NCI-H1694 (cell line): ENCODE measurements around the gene HES4.

Experiments used
- DNase-seq: peaks from one replicate; lab custom pipeline; 2025; lab: John Stamatoyannopoulos, UW

Gene HES4, protein sequence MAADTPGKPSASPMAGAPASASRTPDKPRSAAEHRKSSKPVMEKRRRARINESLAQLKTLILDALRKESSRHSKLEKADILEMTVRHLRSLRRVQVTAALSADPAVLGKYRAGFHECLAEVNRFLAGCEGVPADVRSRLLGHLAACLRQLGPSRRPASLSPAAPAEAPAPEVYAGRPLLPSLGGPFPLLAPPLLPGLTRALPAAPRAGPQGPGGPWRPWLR

DNA sequence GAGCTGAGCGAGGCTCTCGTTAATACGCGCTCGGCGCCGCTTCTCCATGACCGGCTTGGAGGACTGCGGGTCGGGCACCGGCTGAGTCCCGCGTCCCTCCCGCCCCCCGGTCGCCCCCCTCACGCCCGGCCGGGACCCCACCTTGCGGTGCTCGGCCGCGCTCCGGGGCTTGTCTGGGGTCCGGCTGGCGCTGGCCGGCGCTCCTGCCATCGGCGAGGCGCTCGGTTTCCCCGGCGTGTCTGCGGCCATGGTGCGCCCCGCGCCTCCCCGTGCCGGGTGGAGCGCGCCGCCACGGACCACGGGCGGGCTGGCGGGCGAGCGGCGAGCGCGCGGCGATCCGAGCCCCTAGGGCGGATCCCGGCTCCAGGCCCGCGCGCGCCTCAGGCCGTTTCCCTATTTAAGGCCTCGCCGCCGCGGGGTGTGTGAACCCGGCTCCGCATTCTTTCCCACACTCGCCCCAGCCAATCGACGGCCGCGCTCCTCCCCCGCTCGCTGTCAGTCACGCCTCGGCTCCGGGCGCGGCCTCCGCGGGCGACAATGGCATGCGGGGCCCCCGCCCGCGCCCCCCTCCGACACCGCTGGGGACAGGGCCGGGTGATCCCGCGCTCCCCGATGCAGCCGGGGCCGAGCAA is at the start of gene HES4:
Gene HES4 (minus strand): TSS at position 373 of the 632 bp plus-strand sequence. CDS start 124 bp downstream, at position 249.
- peak; percentile 58 for DNase-seq

DNA sequence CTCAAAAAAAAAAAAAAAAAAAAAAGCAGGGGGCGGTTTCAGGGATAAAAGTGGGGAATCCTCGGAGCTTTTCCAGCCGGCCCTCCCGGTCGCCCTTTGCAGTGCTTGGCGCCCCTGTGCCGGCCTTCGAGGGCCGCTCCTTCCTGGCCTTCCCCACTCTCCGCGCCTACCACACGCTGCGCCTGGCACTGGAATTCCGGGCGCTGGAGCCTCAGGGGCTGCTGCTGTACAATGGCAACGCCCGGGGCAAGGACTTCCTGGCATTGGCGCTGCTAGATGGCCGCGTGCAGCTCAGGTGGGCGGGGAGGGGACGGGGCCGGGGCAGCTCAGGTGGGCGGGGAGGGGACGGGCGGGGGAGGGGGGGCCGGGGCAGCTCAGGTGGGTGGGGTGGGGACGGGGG is 48.9 kb upstream of the HES4 start:
- DNase-seq: no peak

DNA sequence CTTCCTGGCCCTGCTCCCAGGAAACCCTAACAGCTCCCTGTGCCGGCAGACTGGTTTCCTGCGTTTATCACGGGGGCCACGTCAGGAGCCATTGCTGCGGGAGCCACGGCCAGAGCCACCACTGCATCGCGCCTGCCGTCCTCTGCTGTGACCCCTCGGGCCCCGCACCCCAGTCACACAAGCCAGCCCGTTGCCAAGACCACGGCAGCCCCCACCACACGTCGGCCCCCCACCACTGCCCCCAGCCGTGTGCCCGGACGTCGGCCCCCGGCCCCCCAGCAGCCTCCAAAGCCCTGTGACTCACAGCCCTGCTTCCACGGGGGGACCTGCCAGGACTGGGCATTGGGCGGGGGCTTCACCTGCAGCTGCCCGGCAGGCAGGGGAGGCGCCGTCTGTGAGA is 48.1 kb upstream of the HES4 start:
- DNase-seq: no peak

DNA sequence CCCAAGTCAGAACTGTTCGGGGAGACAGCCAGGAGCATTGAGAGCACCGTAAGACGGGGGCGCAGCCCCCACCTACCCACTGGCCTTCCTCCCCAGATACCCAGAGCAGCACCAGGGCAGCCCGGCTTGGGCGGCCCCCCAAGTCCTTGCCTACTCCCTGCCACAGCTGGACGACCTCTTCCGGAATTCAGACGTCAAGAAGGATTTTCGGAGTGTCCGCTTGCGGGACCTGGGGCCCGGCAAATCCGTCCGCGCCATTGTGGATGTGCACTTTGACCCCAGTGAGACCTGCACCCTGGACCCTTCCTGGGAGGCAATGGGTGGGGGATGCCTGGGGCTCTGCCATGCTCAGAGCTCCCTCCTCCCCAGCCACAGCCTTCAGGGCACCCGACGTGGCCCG is 47.5 kb upstream of the HES4 start:
- no peak for DNase-seq

DNA sequence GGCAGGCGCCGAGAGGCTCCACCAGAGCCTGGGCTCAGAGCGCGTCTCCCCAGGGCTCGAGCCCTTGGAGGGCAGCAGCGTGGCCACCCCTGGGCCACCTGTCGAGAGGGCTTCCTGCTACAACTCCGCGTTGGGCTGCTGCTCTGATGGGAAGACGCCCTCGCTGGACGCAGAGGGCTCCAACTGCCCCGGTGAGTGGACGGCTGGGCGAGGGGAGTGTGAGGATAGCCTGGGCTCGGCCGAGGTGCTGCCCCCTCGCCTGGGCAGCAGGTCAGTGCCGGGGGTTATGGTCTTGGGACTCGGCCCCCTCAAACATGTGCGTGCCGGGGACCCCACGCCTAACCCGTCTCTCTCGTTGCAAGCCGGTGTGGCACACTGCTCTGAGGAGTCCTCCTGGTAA is 46.9 kb upstream of the HES4 start:
- DNase-seq: no peak

DNA sequence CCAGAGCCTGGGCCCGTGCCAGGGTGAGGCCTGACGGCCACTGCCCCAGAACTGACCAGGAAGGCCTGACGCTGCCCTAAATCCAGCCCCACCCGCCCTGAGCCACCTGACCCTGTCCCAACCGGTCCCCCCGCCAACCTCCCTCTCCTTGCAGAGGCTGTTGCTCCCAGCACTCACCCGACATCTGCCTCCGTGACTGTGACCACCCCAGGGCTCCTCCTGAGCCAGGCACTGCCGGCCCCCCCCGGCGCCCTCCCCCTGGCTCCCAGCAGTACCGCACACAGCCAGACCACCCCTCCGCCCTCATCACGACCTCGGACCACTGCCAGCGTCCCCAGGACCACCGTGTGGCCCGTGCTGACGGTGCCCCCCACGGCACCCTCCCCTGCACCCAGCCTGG is 46.3 kb upstream of the HES4 start:
- DNase-seq: no peak

DNA sequence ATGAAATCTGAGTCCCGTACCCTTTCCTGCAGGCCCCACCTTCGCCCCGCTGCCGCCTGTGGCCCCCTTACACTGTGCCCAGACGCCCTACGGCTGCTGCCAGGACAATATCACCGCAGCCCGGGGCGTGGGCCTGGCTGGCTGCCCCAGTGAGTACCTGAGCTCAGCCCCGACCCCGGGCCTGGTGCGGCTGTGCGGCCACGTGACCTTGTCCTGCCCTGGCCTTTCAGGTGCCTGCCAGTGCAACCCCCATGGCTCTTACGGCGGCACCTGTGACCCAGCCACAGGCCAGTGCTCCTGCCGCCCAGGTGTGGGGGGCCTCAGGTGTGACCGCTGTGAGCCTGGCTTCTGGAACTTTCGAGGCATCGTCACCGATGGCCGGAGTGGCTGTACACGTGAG is 45.2 kb upstream of the HES4 start:
- DNase-seq: no peak

DNA sequence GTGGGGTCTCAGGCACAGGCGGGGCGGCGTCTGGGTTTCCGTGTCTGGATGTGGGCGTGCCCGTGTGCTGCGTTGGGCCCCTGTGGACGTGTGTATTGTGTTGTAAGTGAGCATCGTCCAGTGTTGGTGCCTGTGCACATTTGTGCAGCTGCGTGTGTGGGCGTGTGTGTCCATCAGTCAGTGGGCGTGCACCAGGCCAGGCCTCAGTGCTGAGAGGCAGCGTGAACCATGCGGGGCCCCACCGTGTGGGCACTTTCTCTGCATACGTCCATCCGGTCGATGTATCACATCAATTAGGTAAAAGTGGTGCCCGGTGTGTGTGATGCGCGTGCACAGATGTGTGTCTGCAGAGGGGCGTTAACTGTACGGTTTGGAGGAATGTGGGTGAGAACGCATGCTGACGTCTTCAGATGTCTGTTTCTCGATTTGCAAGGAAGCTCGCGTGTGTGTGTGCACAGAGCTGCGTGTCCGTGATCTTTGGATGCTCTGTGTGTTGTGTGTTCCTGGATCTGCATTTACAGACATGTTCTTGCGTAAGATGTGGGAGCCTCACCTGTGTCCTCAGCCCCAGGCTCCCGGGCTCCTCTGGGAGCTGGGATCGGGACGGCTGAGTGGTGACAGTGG is 44.7 kb upstream of the HES4 start:
- no peak for DNase-seq

DNA sequence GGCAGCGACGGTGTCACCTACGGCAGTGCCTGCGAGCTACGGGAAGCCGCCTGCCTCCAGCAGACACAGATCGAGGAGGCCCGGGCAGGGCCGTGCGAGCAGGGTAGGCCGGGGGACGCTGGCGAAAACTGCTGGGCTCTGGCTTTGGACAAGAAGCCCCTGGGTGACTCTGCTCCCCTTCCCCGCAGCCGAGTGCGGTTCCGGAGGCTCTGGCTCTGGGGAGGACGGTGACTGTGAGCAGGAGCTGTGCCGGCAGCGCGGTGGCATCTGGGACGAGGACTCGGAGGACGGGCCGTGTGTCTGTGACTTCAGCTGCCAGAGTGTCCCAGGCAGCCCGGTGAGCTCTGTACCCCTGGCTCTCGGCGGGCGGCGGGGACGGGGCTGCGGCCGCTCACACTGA is 44.0 kb upstream of the HES4 start:
- DNase-seq: no peak

DNA sequence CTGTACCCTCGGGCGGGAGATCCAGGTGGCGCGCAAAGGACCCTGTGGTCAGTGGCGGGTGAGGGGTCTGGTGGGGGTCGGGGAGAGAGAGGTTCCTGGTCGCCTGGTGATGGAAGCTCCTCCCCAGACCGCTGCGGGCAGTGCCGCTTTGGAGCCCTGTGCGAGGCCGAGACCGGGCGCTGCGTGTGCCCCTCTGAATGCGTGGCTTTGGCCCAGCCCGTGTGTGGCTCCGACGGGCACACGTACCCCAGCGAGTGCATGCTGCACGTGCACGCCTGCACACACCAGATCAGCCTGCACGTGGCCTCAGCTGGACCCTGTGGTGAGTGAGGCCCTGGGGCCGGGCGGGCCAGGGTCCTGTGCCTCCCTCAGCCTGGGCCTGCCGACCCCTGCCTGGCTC is 43.5 kb upstream of the HES4 start:
- DNase-seq: no peak

DNA sequence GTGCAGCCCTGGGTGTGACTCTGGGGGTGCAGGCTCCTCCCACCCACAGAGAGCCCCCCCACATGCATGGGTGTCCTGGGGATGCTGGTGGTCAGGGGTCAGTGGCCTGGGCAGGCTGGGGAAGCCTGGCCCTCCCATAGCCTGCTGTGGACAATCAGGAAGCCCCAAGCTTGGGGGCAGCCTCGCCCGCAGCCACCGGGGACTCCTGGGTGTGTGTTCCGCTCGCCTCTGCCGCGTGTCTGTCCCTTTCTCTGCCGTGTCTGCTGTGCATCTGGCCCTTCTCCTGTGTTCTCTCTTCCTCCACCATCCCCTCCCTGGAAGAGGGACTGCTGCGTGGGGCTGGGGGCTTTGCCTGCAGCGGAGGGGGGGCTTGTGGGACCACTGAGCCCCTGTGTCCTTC is 42.9 kb upstream of the HES4 start:
- no peak for DNase-seq

DNA sequence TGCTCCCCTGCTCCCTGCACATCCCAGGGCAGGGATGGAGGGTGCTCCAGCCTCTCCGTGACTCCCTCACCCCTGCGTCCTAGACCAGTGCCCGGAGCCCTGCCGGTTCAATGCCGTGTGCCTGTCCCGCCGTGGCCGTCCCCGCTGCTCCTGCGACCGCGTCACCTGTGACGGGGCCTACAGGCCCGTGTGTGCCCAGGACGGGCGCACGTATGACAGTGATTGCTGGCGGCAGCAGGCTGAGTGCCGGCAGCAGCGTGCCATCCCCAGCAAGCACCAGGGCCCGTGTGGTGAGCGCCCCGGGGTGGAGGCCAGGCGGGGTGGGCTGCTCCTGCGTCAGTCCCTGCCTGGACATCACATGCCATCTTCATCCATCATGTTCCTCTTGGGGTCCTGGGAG is 42.0 kb upstream of the HES4 start:
- DNase-seq: no peak

DNA sequence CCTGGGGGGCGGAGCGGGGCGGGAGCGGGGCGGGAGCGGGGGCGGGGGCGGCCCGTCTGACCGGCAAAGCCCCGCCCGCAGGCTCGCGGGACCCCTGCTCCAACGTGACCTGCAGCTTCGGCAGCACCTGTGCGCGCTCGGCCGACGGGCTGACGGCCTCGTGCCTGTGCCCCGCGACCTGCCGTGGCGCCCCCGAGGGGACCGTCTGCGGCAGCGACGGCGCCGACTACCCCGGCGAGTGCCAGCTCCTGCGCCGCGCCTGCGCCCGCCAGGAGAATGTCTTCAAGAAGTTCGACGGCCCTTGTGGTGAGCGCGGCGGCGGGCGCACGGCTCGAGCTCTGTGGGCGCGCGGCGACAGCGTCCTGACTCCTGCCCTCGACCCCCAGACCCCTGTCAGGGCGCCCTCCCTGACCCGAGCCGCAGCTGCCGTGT is 41.2 kb upstream of the HES4 start:
- DNase-seq: no peak

DNA sequence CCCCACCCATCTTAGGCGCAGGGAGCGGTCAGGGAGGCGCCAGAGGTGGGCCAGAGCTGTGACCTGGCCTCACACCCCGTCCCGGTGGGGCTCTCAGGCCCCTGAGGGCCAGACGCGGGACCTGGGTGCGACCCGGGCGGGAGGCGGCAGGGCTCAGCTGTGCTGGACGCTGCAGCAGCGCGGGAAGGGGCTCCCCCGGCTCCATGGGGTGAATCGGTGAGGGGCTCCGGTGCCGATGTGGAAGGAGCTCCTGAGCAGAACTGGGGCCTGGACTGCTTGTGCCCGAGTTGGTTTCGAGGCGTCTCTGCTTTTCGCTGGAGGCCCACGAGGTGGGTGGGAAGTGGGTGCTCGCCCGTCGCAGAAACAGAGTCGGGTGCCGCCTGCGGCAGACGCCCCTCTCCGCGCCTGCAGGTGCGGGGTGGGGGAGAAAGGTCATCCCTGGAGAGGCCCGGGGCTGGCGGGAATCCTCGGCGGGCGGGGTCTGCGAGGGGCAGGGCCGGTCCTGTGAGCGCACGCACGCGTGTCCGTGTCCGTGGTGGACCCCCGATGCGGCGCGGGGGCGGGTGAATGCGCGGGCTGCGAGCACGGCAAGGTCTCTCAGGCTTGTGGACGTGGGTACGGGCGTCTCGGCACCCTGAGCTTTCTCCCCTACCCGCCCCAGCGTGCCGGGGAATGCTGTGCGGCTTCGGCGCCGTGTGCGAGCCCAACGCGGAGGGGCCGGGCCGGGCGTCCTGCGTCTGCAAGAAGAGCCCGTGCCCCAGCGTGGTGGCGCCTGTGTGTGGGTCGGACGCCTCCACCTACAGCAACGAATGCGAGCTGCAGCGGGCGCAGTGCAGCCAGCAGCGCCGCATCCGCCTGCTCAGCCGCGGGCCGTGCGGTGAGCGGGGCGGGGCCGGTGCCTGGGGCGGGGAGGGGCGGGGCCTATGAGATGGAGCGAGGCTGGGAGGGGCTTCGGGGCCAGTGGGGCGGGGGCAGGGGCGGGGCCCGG is 40.4 kb upstream of the HES4 start:
- DNase-seq: peak; percentile 13

DNA sequence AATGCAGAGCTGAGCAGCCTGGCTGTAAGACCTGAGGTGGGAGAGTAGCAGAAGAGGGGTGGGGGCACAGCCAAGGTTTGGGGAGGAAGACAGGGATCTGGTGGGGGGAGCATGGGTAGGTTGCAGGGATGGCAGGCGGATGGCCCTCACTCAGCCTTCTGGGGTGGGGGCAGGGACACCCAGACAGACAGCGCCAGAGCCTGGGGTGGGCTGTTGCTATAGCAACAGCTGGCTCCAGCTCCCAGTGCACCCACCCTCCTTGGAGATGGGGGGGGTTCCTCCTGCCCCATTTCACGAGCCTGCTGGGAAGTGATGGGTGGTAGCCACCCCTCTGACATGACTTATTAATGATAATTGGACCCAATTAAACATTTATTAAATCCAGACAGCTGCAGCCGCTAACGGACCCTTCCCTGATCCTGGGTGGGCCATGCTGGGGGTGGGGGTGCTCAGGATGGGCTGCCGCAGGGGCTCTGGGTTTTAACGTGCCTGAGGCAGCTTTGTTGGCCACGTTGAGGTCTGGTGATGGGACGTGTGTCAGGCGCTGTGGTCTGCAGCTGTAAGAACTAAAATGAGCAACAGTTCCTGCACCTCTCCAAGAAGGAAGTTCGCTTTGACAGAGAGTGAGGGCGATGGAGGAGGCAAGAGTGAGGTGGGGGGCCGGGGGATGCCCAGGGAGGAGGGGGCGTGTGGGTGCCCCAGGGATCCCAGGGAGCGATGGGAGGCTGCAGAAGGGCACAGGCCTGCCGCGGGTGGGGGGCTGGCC is 39.4 kb upstream of the HES4 start:
- DNase-seq: no peak

DNA sequence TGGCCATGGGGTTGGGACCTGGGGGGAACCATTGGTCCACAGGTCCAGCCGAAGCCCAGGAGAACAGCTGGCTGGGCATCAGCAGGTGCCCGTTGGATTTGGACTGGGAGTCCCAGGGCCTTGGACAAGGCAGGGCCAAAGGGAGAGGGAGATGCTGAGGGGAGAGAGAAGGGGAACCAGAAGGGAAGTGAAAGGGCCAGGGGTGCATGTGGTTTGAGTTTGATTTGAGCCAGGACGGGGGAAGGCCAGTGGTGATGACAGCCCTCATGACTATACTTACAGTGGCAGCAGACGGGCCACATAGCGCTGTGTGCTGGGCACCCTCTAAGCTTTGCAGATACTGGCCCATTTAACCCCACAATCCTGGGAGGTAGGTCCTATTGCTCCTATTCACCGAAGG is 38.8 kb upstream of the HES4 start:
- DNase-seq: no peak

DNA sequence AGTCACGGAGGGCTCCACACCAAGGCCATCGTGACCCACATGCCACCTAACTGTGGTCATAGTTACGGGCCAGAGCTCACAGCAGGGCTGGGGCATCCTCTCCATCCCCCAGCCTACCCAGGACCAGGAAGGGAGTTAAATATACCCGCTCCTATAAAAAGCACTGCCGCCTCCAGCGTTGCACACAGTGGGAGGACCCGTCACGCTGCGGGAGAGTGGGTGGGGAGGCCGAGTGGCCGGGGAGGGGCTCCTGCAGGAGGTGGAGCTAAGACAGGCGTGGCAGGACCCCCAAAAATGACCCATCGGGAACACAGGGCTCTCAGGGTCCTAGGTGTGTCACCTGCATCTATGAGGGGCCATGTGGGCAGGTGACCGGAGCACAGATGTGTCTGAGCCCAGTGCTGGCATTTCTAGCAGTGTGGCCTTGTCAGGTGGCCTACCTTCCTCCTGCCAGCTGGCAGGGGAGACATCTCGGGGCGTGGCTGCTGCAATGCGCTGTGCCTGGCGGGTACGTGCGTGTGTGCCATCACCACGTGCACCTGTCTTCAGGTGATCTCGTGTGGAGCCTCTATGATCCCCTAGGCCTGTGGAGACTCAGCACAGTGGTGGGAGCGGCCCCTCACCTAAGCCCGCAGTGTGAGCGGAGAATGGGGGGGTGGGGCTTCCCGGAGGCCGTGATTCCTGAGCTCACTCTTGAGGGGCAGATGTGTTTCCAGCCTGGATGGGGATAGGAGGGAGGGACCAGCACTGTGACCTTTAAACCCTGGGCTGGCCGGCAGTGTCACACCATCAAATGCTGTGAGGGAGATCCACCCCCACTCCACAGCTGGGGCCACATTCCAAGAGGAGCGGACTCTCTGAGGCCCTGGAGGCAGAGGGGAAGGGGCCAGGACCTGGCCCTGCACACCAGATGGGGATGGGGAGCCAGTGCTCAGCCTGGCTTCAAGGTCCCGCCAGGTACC is 37.8 kb upstream of the HES4 start:
- DNase-seq: no peak

DNA sequence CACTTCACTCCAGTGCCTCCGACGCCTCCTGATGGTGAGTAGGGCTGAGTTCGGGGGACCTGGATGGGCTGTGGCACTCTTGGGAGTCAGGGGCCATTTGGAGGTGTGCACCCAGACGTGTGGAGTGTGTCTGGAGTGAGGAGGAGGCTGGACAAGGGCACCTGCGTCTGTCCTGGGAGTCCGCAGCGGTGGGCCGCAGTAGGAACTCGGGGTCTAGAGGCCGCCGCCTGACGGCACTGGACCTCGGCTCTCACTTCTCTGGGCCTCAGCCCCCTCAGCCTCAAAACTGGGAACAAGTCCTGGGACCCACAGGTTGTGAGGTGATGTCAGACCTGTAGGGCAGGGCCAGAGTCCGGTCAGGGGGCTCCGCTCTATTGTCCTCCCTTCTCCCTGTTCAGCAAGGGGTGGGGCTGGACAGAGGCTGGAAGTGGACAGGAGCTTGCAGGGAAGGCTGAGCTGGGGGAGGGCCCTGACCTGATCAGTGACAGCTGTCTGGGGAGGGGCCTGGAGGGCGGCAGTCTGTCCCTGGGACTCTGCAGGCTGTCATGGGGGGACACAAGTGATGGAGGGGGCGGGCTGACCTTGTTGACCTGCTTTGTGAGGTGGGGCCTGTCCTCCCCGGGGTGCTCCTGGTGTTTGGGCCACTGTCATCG is 35.5 kb upstream of the HES4 start:
- no peak for DNase-seq

DNA sequence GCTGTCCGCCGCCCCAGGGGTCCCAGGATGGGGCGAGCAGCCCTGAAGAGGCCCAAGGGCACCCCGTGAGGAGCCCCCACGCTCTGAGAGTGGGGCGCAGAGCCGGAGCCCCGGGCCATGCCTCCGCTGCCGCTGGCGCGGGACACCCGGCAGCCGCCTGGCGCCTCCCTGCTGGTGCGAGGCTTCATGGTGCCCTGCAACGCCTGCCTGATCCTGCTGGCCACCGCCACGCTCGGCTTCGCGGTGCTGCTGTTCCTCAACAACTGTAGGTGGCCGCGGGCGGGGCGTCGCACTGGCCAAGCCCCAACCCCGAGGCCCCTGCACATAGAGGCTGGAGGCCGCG is 34.5 kb upstream of the HES4 start:
- DNase-seq: no peak
